SU-DHL-6 (cell line): ENCODE measurements around the gene CCDC24.
A peak's percentile ranks its signal among the peaks of the same experiment; 100 is the strongest.

Source experiments
- H2AFZ ChIP-seq: fragments of 200-600 bp; sonication (generic); 2 replicates; pipeline ENCODE4 v1.6.1; 2014; ENCODE audit warnings: low read depth, mild to moderate bottlenecking, moderate library complexity, mixed read lengths, antibody characterized with exemption, low read length; ENCODE audit not compliant: severe bottlenecking
- H3F3A ChIP-seq: fragments of 200-600 bp; shearing (Covaris generic); 2 replicates; pipeline ENCODE4 v1.6.0; 2016; ENCODE audit warnings: antibody characterized with exemption, mild to moderate bottlenecking; ENCODE audit not compliant: insufficient read depth
- H3K27ac ChIP-seq: fragments of 200-600 bp; sonication (generic); 2 replicates; pipeline ENCODE4 v1.5.1; 2016; ENCODE audit warnings: low read depth, mild to moderate bottlenecking, low read length, moderate library complexity, mixed read lengths
- H3K27me3 ChIP-seq: fragments of 200-600 bp; sonication (generic), shearing (Covaris generic); 2 replicates; pipeline ENCODE4 v1.6.0; 2014; ENCODE audit warnings: mild to moderate bottlenecking, low read length
- H3K36me3 ChIP-seq: fragments of 200-600 bp; sonication (generic); 2 replicates; pipeline ENCODE4 v1.6.1; 2014; ENCODE audit warnings: mild to moderate bottlenecking, low read length, mixed read lengths
- H3K4me2 ChIP-seq: fragments of 300-600, 200-600 bp; shearing (Covaris generic), sonication (generic); 2 replicates; pipeline ENCODE4 v1.6.0; 2014; ENCODE audit warnings: low read length, low read depth, mild to moderate bottlenecking; ENCODE audit not compliant: poor library complexity, severe bottlenecking
- H3K4me3 ChIP-seq: fragments of 200-600 bp; sonication (generic); 2 replicates; pipeline ENCODE4 v1.5.1; 2014; ENCODE audit warnings: antibody characterized with exemption, low read length, mild to moderate bottlenecking, mixed read lengths; ENCODE audit not compliant: insufficient read depth, poor library complexity, severe bottlenecking
- H3K79me2 ChIP-seq: fragments of 200-600 bp; sonication (generic); 2 replicates; pipeline ENCODE4 v1.6.1; 2014; ENCODE audit warnings: mild to moderate bottlenecking, low read length, moderate library complexity; ENCODE audit not compliant: insufficient read depth
- H3K9ac ChIP-seq: fragments of 200-600 bp; sonication (generic); 2 replicates; pipeline ENCODE4 v1.7.0; 2014; ENCODE audit warnings: mild to moderate bottlenecking, low read length
- H3K9me2 ChIP-seq: fragments of 200-600 bp; sonication (generic); replicated peaks from 2 replicates; pipeline ENCODE4 v1.6.1; 2014; ENCODE audit warnings: low read length; ENCODE audit not compliant: insufficient read depth
- H3K9me3 ChIP-seq: fragments of 200-600 bp; sonication (generic); 2 replicates; pipeline ENCODE4 v1.6.1; 2014; ENCODE audit warnings: low read length, mixed read lengths; ENCODE audit not compliant: insufficient read depth
- H4K20me1 ChIP-seq: fragments of 200-600 bp; sonication (generic); 2 replicates; pipeline ENCODE4 v1.6.1; 2014; ENCODE audit warnings: low read depth, mild to moderate bottlenecking, antibody characterized with exemption, low read length, moderate library complexity, mixed read lengths
- CTCF ChIP-seq: fragments of 200-600 bp; sonication (generic); IDR thresholded peaks from one replicate; pipeline ENCODE4 v1.5.1; 2017; ENCODE audit warnings: antibody characterized with exemption, mild to moderate bottlenecking, low read length, moderate library complexity; ENCODE audit not compliant: insufficient read depth, poor library complexity, severe bottlenecking
- EZH2phosphoT487 ChIP-seq: fragments of 200-600 bp; sonication (generic), shearing (Covaris generic); conservative IDR thresholded peaks from 2 replicates; pipeline ENCODE4 v1.6.1; 2018; ENCODE audit warnings: mild to moderate bottlenecking, antibody characterized with exemption, low read length, moderate library complexity, mixed read lengths

Gene CCDC24

DNA sequence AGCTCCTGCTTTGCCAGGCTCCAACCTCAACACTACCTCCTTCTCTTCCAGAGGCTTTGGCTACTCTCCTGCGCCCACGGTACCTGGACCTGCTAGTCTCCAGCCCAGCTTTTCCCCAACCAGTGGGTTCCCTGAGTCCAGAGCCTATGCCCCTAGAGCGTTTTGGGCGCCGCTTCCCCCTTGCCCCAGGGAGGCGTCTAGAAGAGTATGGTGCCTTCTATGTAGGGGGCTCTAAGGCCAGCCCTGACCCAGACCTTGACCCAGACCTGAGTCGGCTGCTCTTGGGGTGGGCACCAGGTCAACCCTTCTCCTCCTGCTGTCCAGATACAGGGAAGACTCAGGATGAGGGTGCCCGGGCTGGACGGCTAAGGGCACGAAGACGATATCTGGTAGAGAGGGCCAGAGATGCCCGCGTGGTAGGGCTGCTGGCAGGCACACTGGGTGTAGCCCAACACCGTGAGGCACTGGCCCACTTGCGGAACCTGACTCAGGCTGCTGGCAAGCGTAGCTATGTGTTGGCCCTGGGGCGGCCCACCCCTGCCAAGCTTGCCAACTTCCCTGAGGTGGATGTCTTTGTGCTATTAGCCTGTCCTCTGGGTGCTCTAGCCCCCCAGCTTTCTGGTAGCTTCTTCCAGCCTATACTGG is 19.9 kb upstream of the CCDC24 start:
- H3K27ac ChIP-seq: no peak overlapping the region
- no peak overlapping the region for H3K4me2 ChIP-seq
- no peak overlapping the region for H3K9ac ChIP-seq
- H2AFZ ChIP-seq: no peak overlapping the region
- H3K79me2 ChIP-seq: peaks cover 31% of the 10 kb centered on the region
- TF ChIP-seq EZH2phosphoT487: no peak
- TF ChIP-seq CTCF: no peak
- H3K27me3 ChIP-seq: no peaks in the 10 kb centered on the region
- H3K9me3 ChIP-seq: no peaks in the 10 kb centered on the region
- no peak overlapping the region for H3K4me3 ChIP-seq
- no peaks in the 10 kb centered on the region for H3K36me3 ChIP-seq
- H4K20me1 ChIP-seq: no peaks in the 10 kb centered on the region
- no peaks in the 10 kb centered on the region for H3K9me2 ChIP-seq
- H3F3A ChIP-seq: peaks cover 20% of the 10 kb centered on the region

GRCh38 chr1:43973981-43974442 is 17.4 kb upstream of the CCDC24 start:
- Histone ChIP-seq H3K4me2 (peak overlapping the region; percentile 72), H2AFZ (peak overlapping the region; percentile 82), H3F3A (peaks cover 41% of the 10 kb centered on the region), H3K9me2 (no peaks in the 10 kb centered on the region), H3K9me3 (no peaks in the 10 kb centered on the region), H3K4me3 (peak overlapping the region; percentile 89), H3K36me3 (no peaks in the 10 kb centered on the region), H3K27me3 (no peaks in the 10 kb centered on the region), H4K20me1 (no peaks in the 10 kb centered on the region), H3K9ac (peak overlapping the region; percentile 99), H3K27ac (peak overlapping the region; percentile 81), H3K79me2 (peaks cover 35% of the 10 kb centered on the region)
- TF ChIP-seq CTCF: no peak
- TF ChIP-seq EZH2phosphoT487: no peak

DNA sequence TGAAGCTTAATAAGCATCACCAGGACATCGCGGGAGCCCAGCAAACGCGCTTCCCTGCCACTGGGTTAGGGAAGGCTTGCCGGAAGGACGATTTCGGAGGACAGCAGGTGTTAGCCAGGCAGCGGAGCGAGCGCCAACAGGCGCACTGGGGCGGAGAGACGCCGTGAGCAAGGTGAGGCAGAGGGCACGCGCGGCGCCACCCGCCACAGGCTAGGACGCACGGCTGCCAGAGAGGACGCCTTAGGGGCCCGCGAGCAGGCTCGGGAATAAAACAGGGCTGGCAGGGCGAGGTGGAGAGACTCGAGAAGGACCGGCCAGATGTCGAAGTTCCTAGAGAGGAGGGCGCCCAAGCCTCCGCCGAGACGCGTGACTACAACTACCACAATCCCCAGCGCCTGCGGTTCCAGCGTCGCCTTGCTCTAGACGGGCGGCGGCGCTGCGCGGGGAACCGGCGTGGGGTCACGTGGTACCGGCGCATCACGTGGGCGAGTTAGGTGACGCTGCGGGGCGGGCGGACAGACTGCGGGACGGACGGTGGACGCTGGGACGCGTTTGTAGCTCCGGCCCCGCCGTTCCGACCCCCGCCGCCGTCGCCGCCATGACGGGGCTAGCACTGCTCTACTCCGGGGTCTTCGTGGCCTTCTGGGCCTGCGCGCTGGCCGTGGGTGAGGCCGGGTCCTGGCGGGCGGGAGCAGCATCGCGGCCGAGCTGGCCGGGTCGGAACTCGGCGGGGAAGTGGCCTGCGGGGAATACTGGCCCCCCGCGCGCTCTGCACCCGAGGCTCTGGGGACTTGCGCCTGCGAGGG is 16.8 kb upstream of the CCDC24 start, which contains the start of gene ATP6V0B:
Gene ATP6V0B (plus strand): TSS at position 518 of the 806 bp plus-strand sequence. CDS start 81 bp downstream, at position 599.
- H3K4me2 ChIP-seq: peak within 1 kb of the TSS; percentile 72
- peaks cover 41% of the 10 kb centered on the region for H3F3A ChIP-seq
- peak within 1 kb of the TSS; percentile 99 for H3K9ac ChIP-seq
- H3K36me3 ChIP-seq: no peaks in the 10 kb centered on the region
- H3K4me3 ChIP-seq: peak within 1 kb of the TSS; percentile 89
- H3K9me2 ChIP-seq: no peaks in the 10 kb centered on the region
- peak within 1 kb of the TSS; percentile 81 for H3K27ac ChIP-seq
- H3K27me3 ChIP-seq: no peaks in the 10 kb centered on the region
- H3K9me3 ChIP-seq: no peaks in the 10 kb centered on the region
- H2AFZ ChIP-seq: peak within 1 kb of the TSS; percentile 82
- H4K20me1 ChIP-seq: no peaks in the 10 kb centered on the region
- TF ChIP-seq CTCF: no peak
- TF ChIP-seq EZH2phosphoT487: no peak
- peaks cover 37% of the 10 kb centered on the region for H3K79me2 ChIP-seq
